HG03457 (cell line): ENCODE results near the gene TAS2R10.
"Not testable (repeated sequence)": the region's sequence is repeated elsewhere in the genome, so short reads cannot be mapped to it uniquely, and the experiment has no call there.

Experiments
- ATAC-seq: cut with Tn5 transposase; IDR thresholded peaks from one replicate; pipeline ENCODE4 v1.9.1; 2021; ENCODE audit warnings: moderate number of reproducible peaks; ENCODE audit not compliant: unreplicated experiment

Gene TAS2R10

DNA sequence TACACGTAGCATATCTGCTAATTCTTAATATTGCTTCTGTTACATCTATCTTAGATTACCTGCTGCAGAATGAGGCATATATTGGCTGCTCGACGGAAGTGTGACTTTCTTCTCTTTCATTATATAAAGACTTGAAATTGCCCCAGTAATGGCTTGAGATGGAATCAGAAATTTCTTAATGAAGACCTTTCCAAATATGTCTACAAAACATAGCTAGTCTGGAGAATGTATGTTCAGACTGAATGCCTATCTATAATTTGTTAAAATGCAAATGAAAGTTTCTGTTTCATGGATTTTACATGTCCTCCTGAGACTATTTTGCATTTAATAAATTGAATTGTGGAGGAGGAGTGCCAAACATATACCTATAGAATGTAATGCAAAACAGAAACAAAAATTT lies at the start of gene TAS2R10:
TSS of gene TAS2R10 (minus strand) at position 101 of the 400 bp plus-strand sequence. CDS start at position 12, 89 bp downstream.
- no peak for ATAC-seq

- ATAC-seq = no peak
These were observed 47.2 kb upstream of the TAS2R10 start for GRCh38 chr12:10873378-10873777.

DNA sequence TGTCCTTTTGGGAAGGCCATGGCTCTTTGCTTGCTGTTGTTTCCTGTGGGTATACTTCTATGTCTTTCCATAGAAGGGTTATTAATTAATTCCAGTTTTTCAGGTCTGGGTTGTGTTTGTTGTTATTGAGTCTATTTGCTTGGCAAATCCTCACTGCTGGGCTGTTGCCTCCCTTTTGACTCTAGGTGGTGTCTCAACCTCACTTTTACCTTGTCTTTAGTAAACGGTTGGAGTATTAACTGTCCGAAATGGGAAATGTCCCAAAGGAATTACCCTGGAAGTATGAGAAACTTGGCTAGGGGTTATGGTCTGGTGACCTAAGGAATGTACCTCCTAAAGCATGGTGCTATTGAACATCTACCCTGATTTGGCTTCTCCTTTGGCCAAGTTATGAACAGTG lies 41.2 kb upstream of the TAS2R10 start:
- ATAC-seq = no peak

DNA sequence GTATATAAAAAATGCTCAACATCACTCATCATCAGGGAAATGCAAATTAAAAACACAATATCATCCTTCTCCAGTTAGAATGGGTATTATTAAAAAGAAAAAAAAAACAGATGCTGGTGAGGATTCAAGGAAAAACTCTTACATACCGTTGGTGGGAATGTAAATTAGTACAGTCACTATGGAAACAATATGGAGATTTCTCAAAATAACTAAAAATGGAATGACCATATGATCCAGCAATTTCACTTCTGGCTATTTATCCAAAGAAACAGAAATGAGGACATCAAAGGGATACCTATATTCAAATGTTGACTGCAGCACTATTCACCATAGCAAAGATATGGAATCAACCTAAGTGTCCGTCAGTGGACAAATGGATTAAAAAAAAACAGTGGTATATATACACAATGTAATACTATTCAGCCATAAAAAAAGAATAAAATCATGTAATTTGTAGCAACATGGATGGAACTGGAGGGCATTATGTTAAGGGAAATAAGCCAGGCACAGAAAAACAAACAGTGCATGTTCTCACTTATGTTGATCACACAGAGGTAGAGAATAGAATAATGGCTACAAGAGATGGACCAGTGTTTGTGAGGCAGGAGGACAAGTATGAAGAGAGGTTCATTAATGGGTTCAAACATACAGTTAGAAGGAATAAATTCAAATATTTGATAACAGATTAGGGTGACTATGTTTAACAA lies 37.5 kb upstream of the TAS2R10 start:
- ATAC-seq = no peak

GRCh38 chr12:10861366-10861765 lies 35.2 kb upstream of the TAS2R10 start:
- no peak for ATAC-seq

DNA sequence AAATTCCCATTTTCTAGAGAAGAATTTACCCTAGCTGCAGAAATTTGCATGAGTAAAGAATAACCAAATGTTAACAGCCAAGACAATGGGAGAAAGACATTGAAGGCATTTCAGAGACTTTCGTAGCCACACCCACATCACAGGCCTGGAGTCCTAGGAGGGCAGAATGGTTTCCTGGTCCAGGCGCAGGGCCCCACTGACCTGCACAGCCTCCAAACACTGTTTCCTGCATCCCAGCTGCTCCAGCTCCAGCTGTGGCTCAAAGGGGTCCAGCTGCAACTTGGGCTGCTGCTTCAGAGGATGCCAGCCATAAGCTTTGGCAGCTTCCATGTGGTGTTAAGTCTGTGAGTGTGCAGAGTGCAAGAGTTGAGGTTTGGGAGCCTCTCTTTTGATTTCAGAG lies 29.6 kb upstream of the TAS2R10 start:
- no peak for ATAC-seq

- ATAC-seq = no peak
These were observed 27.6 kb upstream of the TAS2R10 start for GRCh38 chr12:10853776-10854175.

DNA sequence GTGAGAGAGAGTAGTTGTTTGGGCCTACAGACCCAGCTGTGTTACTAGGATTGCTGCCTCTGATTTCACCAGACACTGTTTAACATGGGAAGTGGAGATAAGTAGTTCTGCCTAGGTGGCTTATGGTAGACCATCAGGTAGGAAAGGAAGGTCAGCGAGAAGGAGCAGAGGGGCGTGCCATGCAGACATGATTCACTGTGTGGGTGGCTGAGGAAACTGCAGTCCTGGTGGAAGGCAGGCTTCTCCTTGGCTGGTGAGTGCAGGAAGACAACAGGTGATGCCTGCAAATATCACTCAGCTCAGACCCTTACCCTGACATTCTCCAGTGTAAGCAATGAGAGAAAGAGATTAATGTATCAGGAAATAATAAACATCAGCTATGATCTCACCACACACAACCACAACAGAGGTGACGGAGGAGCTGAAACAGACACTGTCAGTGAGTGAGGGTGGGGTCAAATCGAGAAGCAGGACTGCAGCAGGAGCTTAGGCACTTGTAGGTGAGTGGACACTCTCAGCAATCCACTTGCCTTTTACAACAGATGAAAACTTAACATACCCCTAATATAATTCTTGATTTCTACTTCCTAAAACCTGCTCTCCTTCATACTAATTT lies 25.2 kb upstream of the TAS2R10 start:
- no peak for ATAC-seq

GRCh38 chr12:10849425-10849878 lies 23.3 kb upstream of the TAS2R10 start, which contains the start of gene PRR4:
Gene PRR4, minus strand, starts transcription at chr12:10849475. Its CDS starts 38 bp downstream, at chr12:10849437.
- no peak for ATAC-seq

DNA sequence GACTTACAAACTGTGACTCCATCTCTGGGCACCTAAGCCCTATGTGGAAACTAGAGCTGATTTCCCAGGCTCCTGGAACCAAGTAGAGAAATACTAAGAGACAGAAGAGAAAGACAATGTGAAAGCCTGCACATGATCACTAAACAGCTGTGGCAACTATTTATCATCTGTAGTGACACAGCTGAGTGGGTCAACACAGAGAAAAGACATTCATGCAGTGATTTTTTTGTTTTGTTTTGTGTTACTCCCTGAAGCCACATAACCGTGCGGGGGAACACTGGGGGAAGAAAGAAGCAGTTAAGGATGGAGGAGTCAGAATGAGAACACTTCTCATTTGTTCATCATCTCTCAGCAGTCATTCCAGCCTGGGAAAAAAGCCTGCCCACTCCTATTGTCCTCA lies 21.6 kb upstream of the TAS2R10 start:
- no peak for ATAC-seq

DNA sequence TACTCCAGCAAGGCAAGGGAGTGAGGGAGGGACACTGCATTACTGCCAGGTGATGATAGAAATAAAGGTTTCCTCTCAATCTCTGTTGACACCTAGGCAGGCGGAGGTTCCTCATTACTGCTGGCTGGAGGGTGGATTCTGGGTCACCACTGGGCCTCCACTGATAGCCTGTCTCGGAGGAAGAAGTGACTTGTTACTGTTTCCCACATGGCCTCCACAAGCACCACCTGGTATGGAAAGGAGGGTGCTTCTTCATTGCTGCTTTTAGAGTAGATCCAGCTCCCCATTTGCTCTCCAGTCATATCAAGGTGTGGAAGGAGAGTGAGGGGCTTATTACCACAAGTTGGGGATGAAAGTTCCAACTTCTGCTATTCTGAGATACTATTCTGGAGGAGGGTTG lies 16.7 kb upstream of the TAS2R10 start:
- ATAC-seq = no peak

- no peak for ATAC-seq
These were observed 12.3 kb upstream of the TAS2R10 start for GRCh38 chr12:10838461-10838860.

- no peak for ATAC-seq
These were observed 3.8 kb upstream of the TAS2R10 start for GRCh38 chr12:10829994-10830393.

DNA sequence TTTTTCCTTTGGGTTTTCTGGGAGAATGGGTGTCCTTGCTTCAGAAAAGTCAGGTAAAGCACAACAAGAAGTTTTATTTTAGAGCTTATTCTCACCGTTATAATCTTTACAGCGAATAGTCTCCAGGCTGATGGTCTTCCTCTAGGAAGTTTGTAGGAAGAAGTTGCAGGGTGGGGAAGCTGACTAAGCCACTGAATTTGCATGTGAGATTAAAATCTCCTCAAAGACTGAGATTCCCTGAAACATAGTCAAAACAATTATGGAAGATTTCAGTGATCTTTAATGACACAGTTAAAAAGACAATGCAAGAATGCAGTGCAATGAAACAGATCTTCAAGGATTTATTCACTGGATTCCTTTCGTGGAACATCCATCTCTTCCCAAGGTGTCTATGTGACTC lies 1.2 kb downstream of the TAS2R10 start:
- ATAC-seq = no peak

DNA sequence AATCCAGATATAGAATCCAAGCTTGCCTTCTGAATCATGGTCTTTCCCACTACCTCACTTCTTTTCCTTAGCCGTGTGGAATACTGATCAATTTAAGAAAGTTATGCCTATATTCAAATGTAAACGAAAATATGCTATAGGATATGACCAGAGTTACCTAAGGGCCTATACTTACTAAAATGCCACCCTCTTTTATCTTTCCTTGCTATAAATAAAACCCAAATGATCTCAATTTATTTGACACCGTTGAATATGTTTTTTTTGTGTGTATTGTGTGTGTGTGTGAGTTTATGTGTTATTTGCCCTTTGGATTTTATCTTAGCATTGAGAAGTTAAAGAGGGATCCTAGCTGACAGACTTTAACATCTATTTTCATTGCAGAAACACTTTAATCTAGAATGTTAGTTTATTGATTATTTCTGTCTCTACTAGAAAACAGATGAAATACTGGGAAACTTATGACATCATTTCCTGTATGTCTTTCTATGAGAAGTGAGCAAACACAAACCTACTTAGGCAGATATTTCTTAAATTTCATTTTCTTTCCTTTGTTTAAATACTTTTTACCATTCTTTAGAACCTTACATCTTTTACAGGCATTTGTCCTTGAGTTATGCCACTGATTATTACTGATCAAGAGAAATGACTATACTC lies 14.1 kb downstream of the TAS2R10 start:
- ATAC-seq = no peak

DNA sequence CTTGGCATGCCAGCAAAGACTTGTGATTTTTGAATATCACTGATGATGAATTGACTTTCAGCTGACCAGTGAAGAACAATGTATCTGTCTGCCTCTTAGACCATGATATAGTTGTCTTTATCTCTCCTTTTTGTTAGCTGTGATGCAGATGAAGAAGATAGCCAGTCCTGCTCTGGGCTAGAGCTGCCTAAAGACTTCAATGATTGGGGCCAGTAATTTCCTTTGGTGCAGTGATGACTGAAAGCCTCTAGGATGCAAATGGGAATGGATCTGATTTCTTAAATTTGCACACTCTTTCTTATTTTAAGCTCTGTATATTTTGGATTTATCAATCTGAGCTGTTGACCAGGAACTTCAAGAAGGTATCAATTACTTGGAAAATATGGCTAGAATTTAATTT lies 16.1 kb downstream of the TAS2R10 start, which contains the start of gene TAS2R9:
TSS of gene TAS2R9 (minus strand) at position 101 of the 400 bp plus-strand sequence. CDS start at position 8, 93 bp downstream.
- ATAC-seq = no peak

DNA sequence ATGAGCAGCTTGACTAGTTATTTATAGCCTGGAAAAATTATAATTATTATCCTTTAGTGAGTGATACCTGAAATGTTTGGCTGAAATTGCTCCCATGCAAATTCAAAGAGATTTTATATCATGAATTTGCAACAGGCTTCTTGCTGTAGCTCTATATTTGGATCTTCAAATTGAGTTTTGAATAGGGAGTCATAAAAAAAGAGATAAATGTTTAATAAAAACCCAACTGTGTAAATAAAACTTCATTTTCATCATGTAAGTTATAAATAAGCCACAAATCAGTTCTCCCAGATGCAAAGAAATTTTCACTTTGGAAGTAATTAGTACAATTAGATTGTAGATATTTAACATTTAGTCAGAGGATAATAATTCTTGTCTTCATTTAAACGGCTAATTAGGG lies 19.0 kb downstream of the TAS2R10 start, which contains the start of gene TAS2R8:
TSS of gene TAS2R8 (minus strand) at position 101 of the 400 bp plus-strand sequence. CDS start 306 bp downstream, outside the sequence.
- ATAC-seq = no peak

- no peak for ATAC-seq
These were observed 23.6 kb downstream of the TAS2R10 start, which contains the start of gene TAS2R7 for GRCh38 chr12:10802587-10802986. Gene TAS2R7, minus strand, starts transcription at chr12:10802627. Its CDS starts 57 bp downstream, at chr12:10802570.

DNA sequence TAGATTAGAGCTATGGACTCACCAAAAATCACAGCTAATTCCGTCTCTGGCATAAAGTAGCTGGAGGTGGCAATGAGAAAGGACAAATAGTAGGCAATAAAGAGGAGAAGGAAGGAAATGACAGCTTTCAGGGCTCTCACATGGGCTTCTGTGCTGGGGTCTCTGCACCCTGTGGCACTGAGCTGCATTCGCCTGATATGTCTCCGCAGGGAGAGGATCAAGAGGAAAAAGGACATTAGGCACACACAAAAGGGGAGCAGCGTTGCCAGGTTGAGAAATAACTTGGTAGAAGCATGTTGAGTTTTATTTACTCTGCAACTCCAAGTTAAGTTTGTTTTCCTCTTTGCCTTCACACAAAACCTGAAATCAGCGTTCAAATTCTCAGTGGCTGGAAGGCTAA lies 24.4 kb downstream of the TAS2R10 start:
- ATAC-seq = no peak

DNA sequence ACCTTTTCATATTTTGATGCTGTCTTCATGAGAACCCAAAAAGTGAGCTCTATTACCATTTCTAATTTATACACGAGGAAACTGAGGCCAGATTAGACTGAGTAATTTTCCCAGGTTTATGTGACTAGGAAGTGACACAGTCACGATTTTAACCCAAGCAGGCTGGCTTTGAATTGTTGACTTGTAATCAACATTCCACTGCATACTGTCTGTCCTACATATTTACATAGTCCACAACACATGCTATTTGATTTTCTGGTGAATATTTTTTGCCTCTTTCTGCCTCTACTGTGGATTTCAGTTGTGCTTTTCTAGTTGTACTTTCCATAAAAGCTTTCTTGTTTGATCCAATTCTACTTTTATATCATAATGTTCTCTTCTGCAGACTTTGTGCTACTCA lies 31.9 kb downstream of the TAS2R10 start:
- ATAC-seq = no peak

DNA sequence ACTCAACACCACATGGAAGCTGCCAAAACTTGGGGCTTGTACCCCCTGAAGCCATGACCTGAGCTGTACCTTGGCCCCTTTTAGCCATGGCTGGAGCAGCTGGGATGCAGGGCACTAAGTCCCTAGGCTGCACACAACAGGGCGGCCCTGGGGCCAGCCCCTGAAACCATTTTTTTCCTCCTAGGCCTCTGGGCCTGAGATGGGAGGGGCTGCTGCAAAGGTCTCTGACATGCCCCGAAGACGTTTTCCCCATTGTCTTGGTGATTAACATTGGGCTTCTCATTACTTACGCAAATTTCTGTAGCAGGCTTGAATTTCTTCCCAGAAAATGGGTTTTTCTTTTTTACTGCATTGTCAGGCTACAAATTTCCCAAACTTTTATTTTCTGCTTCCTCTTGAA lies 34.4 kb downstream of the TAS2R10 start:
- ATAC-seq = not testable (repeated sequence)

DNA sequence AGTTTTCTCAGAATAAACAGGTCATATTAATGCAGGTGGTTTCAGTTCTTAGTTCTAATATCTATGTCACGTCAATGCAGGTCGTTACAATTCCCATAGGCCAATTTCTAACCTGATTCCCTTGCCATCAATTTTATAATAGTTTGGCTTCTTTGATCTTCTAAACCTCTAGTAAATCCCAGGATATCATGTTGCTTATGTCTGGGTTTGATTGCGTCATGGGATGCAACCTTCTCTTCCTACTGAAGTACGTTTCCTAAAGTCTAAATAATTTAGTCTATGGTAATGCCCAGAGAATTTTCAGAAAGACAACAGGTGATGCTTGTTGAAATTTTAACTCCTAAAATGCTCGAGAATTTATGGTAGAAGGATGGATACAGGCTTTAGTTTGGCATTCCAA lies 42.9 kb downstream of the TAS2R10 start:
- no peak for ATAC-seq
